H9 (cell line): ENCODE measurements around the gene DNAI7. TPM values are rescaled to one million over a fixed set of nuclear protein-coding genes. Genes with fewer than 3 reads are reported as not detected.

Experiments
- DNase-seq: peaks from one replicate; pipeline ENCODE4 v3.0.0-alpha.2; 2017
- H2AFZ ChIP-seq: one replicate; pipeline ENCODE4 v1.6.1; 2013; ENCODE audit warnings: mild to moderate bottlenecking, low read length, control low read depth, moderate library complexity
- H2AK5ac ChIP-seq: 2 replicates; pipeline ENCODE4 v1.6.1; 2013; ENCODE audit warnings: low read length, control low read depth, mixed read lengths; ENCODE audit not compliant: insufficient read length
- H2BK120ac ChIP-seq: one replicate; pipeline ENCODE4 v1.6.1; 2013; ENCODE audit warnings: low read depth, mild to moderate bottlenecking, low read length, control low read depth, inconsistent platforms; ENCODE audit not compliant: poor library complexity, severe bottlenecking
- H2BK12ac ChIP-seq: 2 replicates; pipeline ENCODE4 v1.6.1; 2013; ENCODE audit warnings: low read length, control low read depth, mixed read lengths, low read depth; ENCODE audit not compliant: insufficient read length
- H2BK15ac ChIP-seq: 2 replicates; pipeline ENCODE4 v1.6.1; 2013; ENCODE audit warnings: low read depth, low read length, control low read depth
- H2BK20ac ChIP-seq: one replicate; pipeline ENCODE4 v1.6.1; 2013; ENCODE audit warnings: low read depth, mild to moderate bottlenecking, low read length, control low read depth, inconsistent platforms; ENCODE audit not compliant: poor library complexity, severe bottlenecking
- H2BK5ac ChIP-seq: 2 replicates; pipeline ENCODE4 v1.6.1; 2013; ENCODE audit warnings: low read length, control low read depth, mixed read lengths; ENCODE audit not compliant: insufficient read length
- H3K14ac ChIP-seq: 2 replicates; pipeline ENCODE4 v1.6.1; 2013; ENCODE audit warnings: low read length, control low read depth; ENCODE audit not compliant: insufficient read depth
- H3K18ac ChIP-seq: 2 replicates; pipeline ENCODE4 v1.6.1; 2013; ENCODE audit warnings: low read depth, mild to moderate bottlenecking, mixed read lengths, low read length, control low read depth; ENCODE audit not compliant: insufficient read length
- H3K23ac ChIP-seq: 2 replicates; pipeline ENCODE4 v1.6.1; 2013; ENCODE audit warnings: low read length, control low read depth, mixed read lengths, low read depth; ENCODE audit not compliant: insufficient read length
- H3K23me2 ChIP-seq: 2 replicates; pipeline ENCODE4 v1.6.1; 2013; ENCODE audit warnings: low read depth, mild to moderate bottlenecking, mixed read lengths, low read length, control low read depth; ENCODE audit not compliant: insufficient read length, poor library complexity, severe bottlenecking
- H3K27ac ChIP-seq: 2 replicates; pipeline ENCODE4 v1.5.1; 2013; ENCODE audit warnings: low read length, control low read depth, mixed read lengths, low read depth; ENCODE audit not compliant: insufficient read length
- H3K27me3 ChIP-seq: 2 replicates; pipeline ENCODE4 v1.6.1; 2013; ENCODE audit warnings: low read length, control low read depth, inconsistent platforms; ENCODE audit not compliant: insufficient read depth
- H3K4ac ChIP-seq: 2 replicates; pipeline ENCODE4 v1.6.1; 2013; ENCODE audit warnings: low read depth, mild to moderate bottlenecking, control low read depth, inconsistent platforms, low read length, moderate library complexity
- H3K4me1 ChIP-seq: 2 replicates; pipeline ENCODE4 v1.6.1; 2013; ENCODE audit warnings: low read length, control low read depth, inconsistent platforms; ENCODE audit not compliant: insufficient read depth
- H3K4me2 ChIP-seq: 2 replicates; pipeline ENCODE4 v1.6.1; 2013; ENCODE audit warnings: low read length, control low read depth, mixed read lengths; ENCODE audit not compliant: insufficient read length, insufficient read depth
- H3K56ac ChIP-seq: 2 replicates; pipeline ENCODE4 v1.6.1; 2013; ENCODE audit warnings: low read depth, mild to moderate bottlenecking, mixed read lengths, low read length, control low read depth; ENCODE audit not compliant: insufficient read length
- H3K79me1 ChIP-seq: 2 replicates; pipeline ENCODE4 v1.6.1; 2013; ENCODE audit warnings: low read depth, mild to moderate bottlenecking, moderate library complexity, low read length, control low read depth, inconsistent platforms; ENCODE audit not compliant: insufficient read depth, poor library complexity, severe bottlenecking
- H3K79me2 ChIP-seq: 2 replicates; pipeline ENCODE4 v1.6.1; 2013; ENCODE audit warnings: low read length, control low read depth, inconsistent platforms; ENCODE audit not compliant: insufficient read depth
- H3K9ac ChIP-seq: 2 replicates; pipeline ENCODE4 v1.6.1; 2013; ENCODE audit warnings: low read length, control low read depth, mixed read lengths; ENCODE audit not compliant: insufficient read length; ENCODE audit errors: extremely low read depth
- H3K9me3 ChIP-seq: one replicate; pipeline ENCODE4 v1.6.1; 2013; ENCODE audit warnings: low read depth, low read length, inconsistent platforms; ENCODE audit not compliant: control insufficient read depth
- H3T11ph ChIP-seq: one replicate; pipeline ENCODE4 v1.6.1; 2013; ENCODE audit warnings: mild to moderate bottlenecking, low read length, control low read depth, inconsistent platforms
- H4K20me1 ChIP-seq: one replicate; pipeline ENCODE4 v1.6.1; 2013; ENCODE audit not compliant: control insufficient read depth, insufficient read length, insufficient read depth
- H4K5ac ChIP-seq: 2 replicates; pipeline ENCODE4 v1.6.1; 2013; ENCODE audit warnings: low read depth, mild to moderate bottlenecking, mixed read lengths, low read length, control low read depth; ENCODE audit not compliant: insufficient read length
- H4K8ac ChIP-seq: replicated peaks from 2 replicates; pipeline ENCODE4 v1.6.1; 2013; ENCODE audit warnings: low read length, control low read depth, mixed read lengths, low read depth; ENCODE audit not compliant: insufficient read length
- H4K91ac ChIP-seq: 2 replicates; pipeline ENCODE4 v1.6.1; 2013; ENCODE audit warnings: low read depth, mild to moderate bottlenecking, moderate library complexity, mixed read lengths, low read length, control low read depth; ENCODE audit not compliant: insufficient read length
- H3K27ac Mint-ChIP-seq, 3 experiments: 2 replicates in 2 of 3; 3 replicates in 1 of 3; pipeline ENCODE4 v1.8.0; 2020 to 2021; ENCODE audit warnings: mixed read lengths in 3 of 3, mild to moderate bottlenecking in 1 of 3, moderate library complexity in 1 of 3
- H3K27me3 Mint-ChIP-seq: 2 replicates; pipeline ENCODE4 v1.8.0; 2021; ENCODE audit warnings: low read depth, mild to moderate bottlenecking, moderate library complexity, mixed read lengths
- H3K36me3 Mint-ChIP-seq, 3 experiments: 2 replicates in 2 of 3; 3 replicates in 1 of 3; pipeline ENCODE4 v1.8.0; 2020 to 2021; ENCODE audit warnings: low read depth in 3 of 3, mixed read lengths in 3 of 3; ENCODE audit not compliant: insufficient read depth in 1 of 3
- H3K4me1 Mint-ChIP-seq, 2 experiments: 2 replicates each; pipeline ENCODE4 v1.8.0; 2020; ENCODE audit warnings: mixed read lengths in 2 of 2
- H3K4me3 Mint-ChIP-seq, 2 experiments: 2 replicates in 1 of 2; 3 replicates in 1 of 2; pipeline ENCODE4 v1.8.0; 2020 to 2021; ENCODE audit warnings: mild to moderate bottlenecking in 2 of 2, mixed read lengths in 2 of 2, moderate library complexity in 1 of 2
- H3K9me3 Mint-ChIP-seq, 2 experiments: 2 replicates in 1 of 2; 3 replicates in 1 of 2; pipeline ENCODE4 v1.8.0; 2020; ENCODE audit warnings: mild to moderate bottlenecking in 2 of 2, mixed read lengths in 2 of 2, moderate library complexity in 1 of 2
- CTCF ChIP-seq: fragments of 200-600 bp; sonication (generic); conservative IDR thresholded peaks from 3 replicates; pipeline ENCODE4 v1.8.0; 2021; ENCODE audit warnings: antibody characterized with exemption, mild to moderate bottlenecking
- WGBS: extraction: QIAGEN DNeasy Blood & Tissue Kit; methylation state at CpG from one replicate; pipeline ENCODE4 v1.1.7; 2013; ENCODE audit warnings: missing lambda C conversion rate, low lambda C conversion rate, mixed read lengths; ENCODE audit not compliant: insufficient read length; ENCODE audit errors: extremely low coverage; 5-methylcytosine and 5-hydroxymethylcytosine counted together
- total RNA-seq: library from RNA; stranded (reverse); gene quantifications from 2 replicates; pipeline ENCODE4 v1.2.1, GENCODE V29; 2021

Gene DNAI7
- total RNA-seq, 1 experiment from 2014 or later, result not detected

- no peaks in the 10 kb centered on the region for H3K36me3 Mint-ChIP-seq
- no peaks in the 10 kb centered on the region for H3K9me3 Mint-ChIP-seq
- Histone ChIP-seq H2BK5ac (no peak overlapping the region), H2AK5ac (no peak overlapping the region), H4K20me1 (no peaks in the 10 kb centered on the region), H2BK15ac (no peak overlapping the region), H2BK12ac (no peak overlapping the region), H3K27me3 (no peaks in the 10 kb centered on the region), H4K91ac (no peak overlapping the region), H3K27ac (no peak overlapping the region), H3K4me2 (no peak overlapping the region), H3K14ac (no peak overlapping the region), H3K4ac (no peak overlapping the region), H3K23me2 (no peaks in the 10 kb centered on the region), H3K9ac (no peak overlapping the region), H3T11ph (no peak overlapping the region), H4K5ac (no peak overlapping the region), H3K23ac (no peak overlapping the region), H3K4me1 (no peaks in the 10 kb centered on the region), H2BK120ac (no peak overlapping the region), H3K79me1 (no peaks in the 10 kb centered on the region), H3K56ac (no peak overlapping the region), H3K9me3 (no peaks in the 10 kb centered on the region), H3K79me2 (no peaks in the 10 kb centered on the region), H4K8ac (no peak overlapping the region), H3K18ac (no peak overlapping the region), H2AFZ (no peak overlapping the region), H2BK20ac (no peak overlapping the region)
- TF ChIP-seq CTCF, result no peak
- no peak overlapping the region for H3K27ac Mint-ChIP-seq
- H3K4me3 Mint-ChIP-seq, result no peak overlapping the region
- DNase-seq, result no peak
- no peaks in the 10 kb centered on the region for H3K4me1 Mint-ChIP-seq
- H3K27me3 Mint-ChIP-seq, result no peaks in the 10 kb centered on the region; the same call in 1 of the 2 replicates
- WGBS, result no CpG with 5 or more reads among the region's 3 CpGs
Observed at GRCh38 chr12:25186788-25187402, 8.1 kb downstream of the DNAI7 start.
